Natural killer cell (primary cell): ENCODE measurements around the gene BAZ1A. TPM values are rescaled to one million over a fixed set of nuclear protein-coding genes. Genes with fewer than 3 reads are reported as not detected.

Experiments
- ATAC-seq, 3 donors: fragments of 150-1000 bp in 2 of 3; fragments of 200-7000 bp in 1 of 3; cut with Tn5 transposase; 1 replicate in 1 of 3; 2 replicates in 2 of 3; pipeline ENCODE4 v1.10.0; 2021; ENCODE audit warnings: mild to moderate bottlenecking in 2 of 3, moderate library complexity in 2 of 3
- DNase-seq, 2 donors: peaks; one replicate each; pipeline versions ENCODE4 v3.0.0 to v3.0.0-alpha.2; 2013 to 2021; ENCODE audit warnings: mixed read lengths in 1 of 2
- H3K27ac ChIP-seq: one replicate; pipeline ENCODE4 v1.5.1; 2013; ENCODE audit warnings: mild to moderate bottlenecking, low read length
- H3K27me3 ChIP-seq: one replicate; pipeline ENCODE4 v1.6.1; 2013; ENCODE audit warnings: low read length; ENCODE audit not compliant: control insufficient read depth, insufficient read depth
- H3K36me3 ChIP-seq: one replicate; pipeline ENCODE4 v1.6.1; 2013; ENCODE audit warnings: low read length; ENCODE audit not compliant: control insufficient read depth, insufficient read depth
- H3K4me1 ChIP-seq: one replicate; pipeline ENCODE4 v1.6.1; 2013; ENCODE audit warnings: low read length; ENCODE audit not compliant: control insufficient read depth, insufficient read depth
- H3K4me3 ChIP-seq: one replicate; pipeline ENCODE4 v1.5.1; 2013; ENCODE audit warnings: low read length
- H3K9me3 ChIP-seq: one replicate; pipeline ENCODE4 v1.6.1; 2013; ENCODE audit warnings: low read length; ENCODE audit not compliant: control insufficient read depth, insufficient read depth
- H3K27ac Mint-ChIP-seq, 2 donors: one replicate each; pipeline ENCODE4 v1.8.0; 2022; ENCODE audit warnings: mild to moderate bottlenecking in 2 of 2, mixed read lengths in 2 of 2, moderate library complexity in 1 of 2
- H3K27me3 Mint-ChIP-seq, 2 donors: one replicate each; pipeline ENCODE4 v1.8.0; 2022; ENCODE audit warnings: low read depth in 2 of 2, mixed read lengths in 2 of 2
- H3K36me3 Mint-ChIP-seq: one replicate; pipeline ENCODE4 v1.8.0; 2022; ENCODE audit warnings: mixed read lengths
- H3K4me1 Mint-ChIP-seq, 2 donors: one replicate each; pipeline ENCODE4 v1.8.0; 2022; ENCODE audit warnings: mixed read lengths in 2 of 2
- H3K4me3 Mint-ChIP-seq: one replicate; pipeline ENCODE4 v1.8.0; 2022; ENCODE audit warnings: mild to moderate bottlenecking, moderate library complexity, mixed read lengths
- H3K9me3 Mint-ChIP-seq, 2 donors: one replicate each; pipeline ENCODE4 v1.8.0; 2022; ENCODE audit warnings: mixed read lengths in 2 of 2
- CTCF ChIP-seq: fragments of 200-600 bp; IDR thresholded peaks from one replicate; pipeline ENCODE4 v1.8.0; 2022; ENCODE audit warnings: antibody characterized with exemption
- WGBS: methylation state at CpG from one replicate; pipeline ENCODE4 v1.1.7; 2013; ENCODE audit warnings: missing lambda C conversion rate; ENCODE audit not compliant: insufficient coverage; 5-methylcytosine and 5-hydroxymethylcytosine counted together
- intact Hi-C: fragments of 100-400 bp; cut with micrococcal nuclease; formaldehyde crosslinking; loops from one replicate; pipeline ENCODE4 v1.14.2; 2022
- total RNA-seq, 4 donors: library from RNA; stranded (reverse); fragments of 120-200 nt in 1 of 4; gene quantifications; one replicate each; pipeline versions ENCODE4 v1.2.3 to v1.2.4, GENCODE V29; 2013 to 2022

The BAZ1A gene
- total RNA-seq, 3 donors from 2014 or later (not counting 1 experiment from before 2014, with no cell fraction given) = 54.6 to 89.5 (median 64.6) TPM

DNA sequence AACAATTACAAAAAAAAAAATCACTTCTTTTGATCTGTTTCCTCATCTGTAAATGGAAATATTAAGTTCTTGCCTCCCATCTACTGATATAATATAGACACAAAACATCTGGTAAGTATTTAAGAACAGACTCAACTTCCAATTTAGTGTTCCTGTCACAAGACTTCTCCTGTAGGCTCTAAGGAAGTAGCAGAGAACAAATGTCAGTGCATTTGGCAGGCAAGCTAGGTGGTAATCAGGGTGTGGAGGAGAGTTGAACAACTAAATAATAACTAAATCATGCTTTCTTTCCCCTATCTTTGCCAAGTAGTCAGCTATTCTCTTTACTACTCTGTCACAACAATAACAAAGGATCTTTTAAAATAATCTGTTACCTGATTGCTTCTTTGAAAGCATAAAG lies 22.1 kb downstream of the BAZ1A start:
- intact Hi-C loops = no loop called here
- peaks cover 26% of the 10 kb centered on the region for H3K4me1 ChIP-seq
- peaks cover under 1% of the 10 kb centered on the region for H3K9me3 ChIP-seq
- H3K27me3 Mint-ChIP-seq = no peaks in the 10 kb centered on the region
- H3K9me3 Mint-ChIP-seq = no peaks in the 10 kb centered on the region
- peak overlapping the region; percentile 16 to 64 for H3K27ac Mint-ChIP-seq
- no peak overlapping the region for H3K4me3 Mint-ChIP-seq
- peaks cover 30 to 35% of the 10 kb centered on the region in 2 donors for H3K4me1 Mint-ChIP-seq
- ATAC-seq (no peak), DNase-seq (no peak)
- peaks cover 14% of the 10 kb centered on the region for H3K36me3 ChIP-seq
- no peaks in the 10 kb centered on the region for H3K27me3 ChIP-seq
- TF ChIP-seq CTCF = no peak
- H3K27ac ChIP-seq = no peak overlapping the region
- no peak overlapping the region for H3K4me3 ChIP-seq
- peaks cover 12% of the 10 kb centered on the region for H3K36me3 Mint-ChIP-seq

DNA sequence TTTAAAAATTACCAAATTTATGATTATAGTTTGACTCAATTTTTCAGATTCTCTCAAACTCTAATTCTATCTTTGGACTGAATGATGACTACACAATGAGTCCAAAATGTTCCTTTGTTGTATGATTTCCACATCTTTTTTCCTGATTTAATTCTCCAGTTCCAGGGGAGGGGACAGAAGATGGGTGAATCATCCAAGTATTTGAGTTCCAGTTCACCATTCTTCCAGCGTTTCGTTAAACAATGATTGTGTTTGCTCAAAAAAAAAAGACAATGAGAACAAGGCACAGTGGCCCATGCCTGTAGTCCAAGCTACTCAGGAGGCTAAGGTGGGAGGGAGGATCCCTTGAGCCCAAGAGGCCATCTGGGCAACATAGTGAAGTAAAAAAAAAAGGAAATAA lies 23.8 kb downstream of the BAZ1A start:
- DNase-seq (no peak), ATAC-seq (no peak)
- Mint-ChIP-seq H3K36me3 (peaks cover 12% of the 10 kb centered on the region), H3K4me3 (no peak overlapping the region), H3K27ac (no peak overlapping the region), H3K27me3 (no peaks in the 10 kb centered on the region), H3K4me1 (peaks cover 23 to 27% of the 10 kb centered on the region in 2 donors), H3K9me3 (no peaks in the 10 kb centered on the region)
- no peaks in the 10 kb centered on the region for H3K9me3 ChIP-seq
- TF ChIP-seq CTCF = no peak
- WGBS = 97% methylated on average over 2 of the region's 2 CpGs
- intact Hi-C loops = no loop called here
- H3K4me1 ChIP-seq = peaks cover 11% of the 10 kb centered on the region
- H3K27ac ChIP-seq = no peak overlapping the region
- H3K27me3 ChIP-seq = no peaks in the 10 kb centered on the region
- peaks cover 16% of the 10 kb centered on the region for H3K36me3 ChIP-seq
- H3K4me3 ChIP-seq = no peak overlapping the region

- Mint-ChIP-seq H3K4me3 (no peak overlapping the region), H3K27ac (peak overlapping the region in 1 of 2 donors; percentile 11), H3K36me3 (no peaks in the 10 kb centered on the region), H3K4me1 (peaks cover 28 to 39% of the 10 kb centered on the region in 2 donors), H3K9me3 (no peaks in the 10 kb centered on the region), H3K27me3 (no peaks in the 10 kb centered on the region)
- no peak for TF ChIP-seq CTCF
- Histone ChIP-seq H3K4me1 (peaks cover 5% of the 10 kb centered on the region), H3K36me3 (peaks cover 2% of the 10 kb centered on the region), H3K27ac (no peak overlapping the region), H3K4me3 (no peak overlapping the region), H3K27me3 (no peaks in the 10 kb centered on the region), H3K9me3 (no peaks in the 10 kb centered on the region)
- no peak for ATAC-seq
- intact Hi-C loops = no loop called here
- WGBS = 90% methylated on average over 1 of the region's 1 CpG
- no peak for DNase-seq
These were observed 29.3 kb downstream of the BAZ1A start for GRCh38 chr14:34845869-34846268.

GRCh38 chr14:34843011-34843554 lies 32.1 kb downstream of the BAZ1A start:
- Mint-ChIP-seq H3K4me3 (no peak overlapping the region), H3K36me3 (no peaks in the 10 kb centered on the region), H3K4me1 (peaks cover 22 to 34% of the 10 kb centered on the region in 2 donors), H3K9me3 (no peaks in the 10 kb centered on the region), H3K27me3 (no peaks in the 10 kb centered on the region), H3K27ac (peak overlapping the region; percentile 72 to 87)
- TF ChIP-seq CTCF = no peak
- peaks cover 2% of the 10 kb centered on the region for H3K36me3 ChIP-seq
- no peaks in the 10 kb centered on the region for H3K9me3 ChIP-seq
- intact Hi-C loops = no loop called here
- peaks cover 5% of the 10 kb centered on the region for H3K4me1 ChIP-seq
- no peaks in the 10 kb centered on the region for H3K27me3 ChIP-seq
- peak in 1 of 2 donors; percentile 29 for DNase-seq
- WGBS = 60% methylated on average over 3 of the region's 3 CpGs
- H3K4me3 ChIP-seq = no peak overlapping the region
- ATAC-seq = peak; percentile 76 to 91 (median 78)
- H3K27ac ChIP-seq = peak overlapping the region; percentile 31
